Stomach (tissue), 4 donors: Measurements from ENCODE around the gene RCAN2.

ENCODE experiments used
- CTCF ChIP-seq, 7 experiments: fragments of 450-650 bp in 4 of 7; fragments of 200-600 bp in 3 of 7; sonication (generic) in 3 of 7; IDR thresholded peaks; one replicate each; pipeline ENCODE4 v1.5.1; 2016 to 2019; ENCODE audit warnings: antibody characterized with exemption in 7 of 7, control low read depth in 2 of 7, mild to moderate bottlenecking in 1 of 7
- POLR2AphosphoS5 ChIP-seq, 3 donors: sonication (generic); formaldehyde crosslinking; IDR thresholded peaks; one replicate each; pipeline ENCODE4 v1.6.1; 2016; ENCODE audit warnings: antibody characterized with exemption in 3 of 3

- TF ChIP-seq CTCF (IDR thresholded peaks at IDR 0.05) = no peak
- TF ChIP-seq POLR2AphosphoS5 (IDR thresholded peaks at IDR 0.05) = no peak
Measured at GRCh38 chr6:46288835-46289234, 202.4 kb downstream of the RCAN2 start.
